Measurements from ENCODE around the gene CD163L1. TPM values are rescaled to one million over a fixed set of nuclear protein-coding genes. Genes with fewer than 3 reads are reported as not detected.
A peak's percentile ranks its signal among the peaks of the same experiment; 100 is the strongest.

The CD163L1 gene
- total RNA-seq, 4 donors from 2014 or later, result 1.3 to 2.9 (median 1.6) TPM

DNA sequence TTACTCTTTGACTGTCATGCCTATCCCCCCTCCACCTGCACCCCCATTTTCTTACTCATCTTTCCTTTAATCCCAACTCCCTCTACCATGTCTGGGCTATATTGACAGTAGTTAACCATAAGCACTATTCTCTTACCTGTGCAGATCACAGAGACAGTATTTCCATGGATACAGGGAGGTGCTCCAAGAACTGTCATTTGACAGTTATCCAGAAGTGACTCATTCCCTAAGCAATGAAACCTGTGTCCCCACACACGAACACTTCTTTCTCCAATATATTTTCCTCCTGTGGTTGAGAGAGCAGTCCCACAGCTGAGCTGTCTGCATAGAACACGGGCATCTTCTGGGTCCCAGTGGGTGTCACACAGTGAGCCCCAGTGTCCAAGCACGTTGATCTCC is 68.8 kb downstream of the CD163L1 start:
- no peak for DNase-seq (ENCODE audit: extremely low spot score)
- no peak overlapping the region for H3K4me3 ChIP-seq
- no peaks in the 10 kb centered on the region for H3K4me1 ChIP-seq
- H3K27ac ChIP-seq (replicated peaks in 1 of 4), result no peak overlapping the region
- no peak for TF ChIP-seq EP300 (IDR thresholded peaks at IDR 0.05)
- TF ChIP-seq POLR2AphosphoS5 (IDR thresholded peaks at IDR 0.05), result no peak
- TF ChIP-seq POLR2A (IDR thresholded peaks at IDR 0.05; ENCODE audit: low read depth), result no peak
- no peak for TF ChIP-seq CTCF (IDR thresholded peaks at IDR 0.05)
- peaks cover 0 to 3% (median 0%) of the 10 kb centered on the region in 4 donors for H3K27me3 ChIP-seq
- no peaks in the 10 kb centered on the region for H3K36me3 ChIP-seq
- H3K9me3 ChIP-seq, result no peaks in the 10 kb centered on the region
- 76% methylated on average over 3 of the region's 3 CpGs for WGBS
- intact Hi-C loops (cut with DNase I), result no loop called here

DNA sequence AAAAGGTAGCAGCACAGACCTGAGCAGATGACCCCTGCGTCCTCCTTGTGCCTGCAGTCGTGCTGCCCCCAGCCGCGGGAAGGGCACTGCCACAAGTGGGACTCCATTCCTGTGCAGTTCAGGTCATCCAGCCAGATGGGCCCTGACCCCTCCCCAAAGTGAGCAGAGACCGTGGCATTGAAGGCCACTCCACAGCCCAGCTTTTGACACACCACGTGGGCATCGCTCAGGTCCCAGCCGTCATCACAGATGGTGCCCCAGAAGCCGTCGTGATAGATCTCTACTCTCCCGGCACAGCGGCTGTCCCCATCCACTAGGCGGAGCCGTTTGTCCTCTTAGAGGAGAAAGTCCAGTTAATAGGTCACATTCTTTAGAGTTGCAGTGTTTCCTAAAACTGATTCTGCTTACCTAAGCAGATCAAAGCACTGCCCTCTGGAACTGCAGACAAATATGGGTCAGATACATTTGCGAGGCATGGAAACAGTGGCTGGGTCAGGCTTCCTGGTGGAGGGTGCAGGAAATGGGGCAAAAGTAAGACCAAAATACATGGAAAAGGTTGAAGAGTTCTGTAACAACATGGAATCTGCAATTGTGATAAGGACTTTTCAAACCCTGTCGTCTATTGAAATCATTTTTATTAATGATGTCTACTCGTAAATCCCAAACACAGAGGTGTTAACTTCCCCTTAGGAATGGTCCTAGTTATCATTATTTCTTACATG is 69.4 kb downstream of the CD163L1 start:
- DNase-seq (ENCODE audit: extremely low spot score), result no peak

GRCh38 chr12:7373226-7373625 is 70.7 kb downstream of the CD163L1 start:
- Histone ChIP-seq H3K27me3 (peaks cover 0 to 3% (median 0%) of the 10 kb centered on the region in 4 donors), H3K36me3 (no peaks in the 10 kb centered on the region), H3K27ac (replicated peaks in 1 of 4) (no peak overlapping the region), H3K9me3 (no peaks in the 10 kb centered on the region), H3K4me3 (no peak overlapping the region), H3K4me1 (no peaks in the 10 kb centered on the region)
- intact Hi-C loops (cut with DNase I), result no loop called here
- TF ChIP-seq POLR2A (IDR thresholded peaks at IDR 0.05; ENCODE audit: low read depth) (no peak), POLR2AphosphoS5 (IDR thresholded peaks at IDR 0.05) (no peak), EP300 (IDR thresholded peaks at IDR 0.05) (no peak), CTCF (IDR thresholded peaks at IDR 0.05) (no peak)
- 76% methylated on average over 6 of the region's 6 CpGs for WGBS
- DNase-seq (ENCODE audit: extremely low spot score), result no peak

More for the DNA sequence above, 69.4 kb downstream of the CD163L1 start:
- H3K27me3 ChIP-seq, result peaks cover 0 to 3% (median 0%) of the 10 kb centered on the region in 4 donors
- no peaks in the 10 kb centered on the region for H3K9me3 ChIP-seq
- no peaks in the 10 kb centered on the region for H3K36me3 ChIP-seq
- H3K4me3 ChIP-seq, result no peak overlapping the region
- H3K4me1 ChIP-seq, result no peaks in the 10 kb centered on the region
- no peak for TF ChIP-seq EP300 (IDR thresholded peaks at IDR 0.05)
- TF ChIP-seq POLR2A (IDR thresholded peaks at IDR 0.05; ENCODE audit: low read depth), result no peak
- TF ChIP-seq CTCF (IDR thresholded peaks at IDR 0.05), result peak in 2 of 3 experiments; percentile 10 to 26
- TF ChIP-seq POLR2AphosphoS5 (IDR thresholded peaks at IDR 0.05), result no peak
- WGBS, result 60% methylated on average over 14 of the region's 17 CpGs
- no peak overlapping the region for H3K27ac ChIP-seq (replicated peaks in 1 of 4)
- intact Hi-C loops (cut with DNase I), result no loop called here

DNA sequence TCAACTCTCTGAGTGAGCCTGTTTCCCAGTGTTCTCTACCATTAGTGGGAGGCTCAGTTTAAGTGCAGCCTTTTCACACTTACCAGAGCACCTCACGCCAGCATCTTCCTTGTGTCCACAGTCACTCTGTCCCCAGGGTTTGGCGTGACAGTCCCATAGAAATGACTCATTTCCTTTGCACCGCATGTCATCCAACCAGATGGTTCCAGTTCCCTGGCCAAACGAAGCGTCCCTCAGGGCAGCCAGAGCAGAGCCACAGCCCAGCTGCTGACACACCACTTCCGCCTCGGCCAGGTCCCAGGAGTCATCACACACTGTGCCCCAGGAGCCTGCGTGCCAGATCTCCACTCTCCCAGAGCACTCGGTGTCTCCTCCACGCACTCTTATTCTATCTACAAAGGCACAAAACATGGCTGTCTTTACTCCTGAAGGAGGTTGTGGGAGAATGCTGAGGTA is 74.7 kb downstream of the CD163L1 start:
- Histone ChIP-seq H3K9me3 (no peaks in the 10 kb centered on the region), H3K4me1 (no peaks in the 10 kb centered on the region), H3K27me3 (peaks cover 0 to under 1% (median 0%) of the 10 kb centered on the region in 4 donors), H3K4me3 (no peak overlapping the region), H3K27ac (replicated peaks in 1 of 4) (no peak overlapping the region), H3K36me3 (no peaks in the 10 kb centered on the region)
- intact Hi-C loops (cut with DNase I), result no loop called here
- WGBS, result 69% methylated on average over 10 of the region's 10 CpGs
- no peak for DNase-seq (ENCODE audit: extremely low spot score)
- TF ChIP-seq EP300 (IDR thresholded peaks at IDR 0.05), result no peak
- TF ChIP-seq CTCF (IDR thresholded peaks at IDR 0.05), result no peak
- no peak for TF ChIP-seq POLR2AphosphoS5 (IDR thresholded peaks at IDR 0.05)
- TF ChIP-seq POLR2A (IDR thresholded peaks at IDR 0.05; ENCODE audit: low read depth), result no peak
